ENCODE measurements around the gene DGCR8.

DGCR8 gene

DNA sequence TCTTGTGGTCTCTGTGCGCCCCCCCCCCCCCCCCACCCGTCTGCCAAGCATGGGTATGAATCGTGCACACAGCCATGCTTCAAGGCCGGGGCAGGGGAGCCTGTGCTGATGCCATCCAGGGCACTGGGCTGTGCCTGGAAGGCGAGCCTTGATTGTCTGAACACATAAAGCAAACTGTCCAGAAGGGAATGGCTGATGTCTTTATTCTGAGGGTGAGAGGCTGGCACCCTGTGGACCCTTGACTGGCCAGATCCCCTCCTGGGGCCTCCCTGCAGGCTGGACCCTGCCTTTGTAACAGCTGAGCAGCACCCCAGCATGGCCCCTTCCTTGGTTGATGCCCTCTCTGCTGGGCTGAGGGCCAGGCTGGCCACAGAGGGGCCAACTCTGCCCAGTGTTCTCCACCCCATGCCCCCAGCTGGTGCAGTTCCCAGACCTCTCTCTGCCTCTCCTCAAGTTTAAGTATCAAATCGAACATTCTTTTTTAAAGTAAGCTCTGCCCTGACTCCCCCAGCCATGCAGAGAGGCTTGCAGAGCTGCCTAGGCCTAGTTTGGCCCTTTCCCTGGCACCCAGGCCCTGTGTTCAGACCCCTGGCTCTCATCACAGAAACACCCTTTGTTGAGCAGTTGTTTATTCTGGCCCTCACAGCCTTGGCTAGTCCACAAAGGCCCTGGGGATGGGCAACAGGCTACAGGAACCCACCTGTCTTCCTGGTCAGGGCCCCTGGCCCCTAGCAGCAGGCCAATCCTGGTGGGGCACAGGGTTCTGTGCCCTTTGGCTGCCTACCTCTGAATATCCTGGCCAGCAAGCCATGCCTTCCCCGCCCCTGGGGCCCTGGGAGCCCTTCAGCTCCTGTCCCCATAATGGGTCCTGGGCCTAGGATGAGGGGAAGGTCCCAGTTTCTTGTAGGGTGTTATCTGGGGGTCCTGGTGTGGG is 31.9 kb downstream of the DGCR8 start:
- TF ChIP-seq, protein P1, sequence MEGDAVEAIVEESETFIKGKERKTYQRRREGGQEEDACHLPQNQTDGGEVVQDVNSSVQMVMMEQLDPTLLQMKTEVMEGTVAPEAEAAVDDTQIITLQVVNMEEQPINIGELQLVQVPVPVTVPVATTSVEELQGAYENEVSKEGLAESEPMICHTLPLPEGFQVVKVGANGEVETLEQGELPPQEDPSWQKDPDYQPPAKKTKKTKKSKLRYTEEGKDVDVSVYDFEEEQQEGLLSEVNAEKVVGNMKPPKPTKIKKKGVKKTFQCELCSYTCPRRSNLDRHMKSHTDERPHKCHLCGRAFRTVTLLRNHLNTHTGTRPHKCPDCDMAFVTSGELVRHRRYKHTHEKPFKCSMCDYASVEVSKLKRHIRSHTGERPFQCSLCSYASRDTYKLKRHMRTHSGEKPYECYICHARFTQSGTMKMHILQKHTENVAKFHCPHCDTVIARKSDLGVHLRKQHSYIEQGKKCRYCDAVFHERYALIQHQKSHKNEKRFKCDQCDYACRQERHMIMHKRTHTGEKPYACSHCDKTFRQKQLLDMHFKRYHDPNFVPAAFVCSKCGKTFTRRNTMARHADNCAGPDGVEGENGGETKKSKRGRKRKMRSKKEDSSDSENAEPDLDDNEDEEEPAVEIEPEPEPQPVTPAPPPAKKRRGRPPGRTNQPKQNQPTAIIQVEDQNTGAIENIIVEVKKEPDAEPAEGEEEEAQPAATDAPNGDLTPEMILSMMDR (conservative IDR thresholded peaks at IDR 0.05; ENCODE audit: low read depth, low read length) = no peak
- Histone ChIP-seq H2AFZ (ENCODE audit: low read depth) (no peak overlapping the region), H3K27me3 (ENCODE audit: insufficient read depth, low read depth) (no peaks in the 10 kb centered on the region), H3K27ac (peak overlapping the region; percentile 16; the same call in 1 of the 2 replicates), H3K79me2 (ENCODE audit: insufficient read depth, low read depth) (peaks cover 23% of the 10 kb centered on the region), H3K4me3 (IDR thresholded peaks at IDR 0.05; ENCODE audit: insufficient read depth, low read depth, low read length) (no peak overlapping the region), H4K20me1 (ENCODE audit: insufficient read depth) (no peaks in the 10 kb centered on the region), H3K4me1 (ENCODE audit: low read depth, poor library complexity, severe bottlenecking) (peaks cover 8% of the 10 kb centered on the region), H3K4me2 (no peak overlapping the region), H3K36me3 (ENCODE audit: insufficient read depth) (no peaks in the 10 kb centered on the region), H3K9ac (no peak overlapping the region; the same call in 1 of the 2 replicates)

DNA sequence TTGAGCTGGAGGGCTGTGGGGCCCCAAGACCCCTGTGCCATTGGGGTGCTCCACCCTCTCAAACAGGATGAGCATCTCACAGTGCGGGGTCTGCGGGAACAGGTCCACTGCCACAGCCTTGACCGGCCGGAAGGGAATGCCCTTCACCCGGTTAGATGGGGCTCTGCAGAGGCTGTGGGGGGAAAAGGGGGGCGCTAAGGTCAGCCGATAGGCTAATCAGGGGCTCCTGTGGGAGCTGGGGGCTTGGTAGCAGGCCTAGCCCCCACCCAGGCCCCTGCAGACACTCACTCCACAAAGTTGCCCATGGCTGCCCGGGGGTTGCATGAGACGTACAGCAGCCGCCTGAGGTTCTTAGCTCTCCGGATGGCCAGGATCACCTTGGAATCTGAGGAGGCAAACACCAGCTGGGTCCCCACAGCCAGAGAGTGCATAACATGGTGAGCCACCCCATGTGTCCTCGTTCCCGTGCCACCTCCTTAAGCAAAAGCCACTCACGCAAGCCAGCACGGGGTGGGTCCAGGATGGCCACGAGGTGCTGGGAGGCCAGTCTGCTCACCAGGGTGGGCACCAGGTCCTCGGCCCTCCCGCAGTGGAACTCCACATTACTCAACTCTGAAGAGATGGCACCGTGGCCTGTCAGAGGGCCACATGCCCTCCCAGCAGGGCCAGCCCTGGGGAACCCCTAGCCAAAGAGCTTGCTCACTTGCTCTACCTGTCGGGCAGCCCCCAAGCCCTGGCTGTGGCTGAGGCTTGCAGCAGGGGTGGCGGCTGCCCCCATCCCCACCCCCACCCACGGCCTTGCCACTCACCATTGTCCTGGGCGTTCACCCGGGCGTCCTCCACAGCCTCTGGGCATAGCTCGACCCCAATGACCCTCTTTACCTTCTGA is 32.8 kb downstream of the DGCR8 start:
- no peaks in the 10 kb centered on the region for H3K36me3 ChIP-seq (ENCODE audit: insufficient read depth)
- no peaks in the 10 kb centered on the region for H3K27me3 ChIP-seq (ENCODE audit: insufficient read depth, low read depth)
- no peak overlapping the region for H3K4me3 ChIP-seq (IDR thresholded peaks at IDR 0.05; ENCODE audit: insufficient read depth, low read depth, low read length)
- no peak overlapping the region for H2AFZ ChIP-seq (ENCODE audit: low read depth)
- H3K79me2 ChIP-seq (ENCODE audit: insufficient read depth, low read depth) = peaks cover 26% of the 10 kb centered on the region
- H4K20me1 ChIP-seq (ENCODE audit: insufficient read depth) = no peaks in the 10 kb centered on the region
- TF ChIP-seq, protein P1 (conservative IDR thresholded peaks at IDR 0.05; ENCODE audit: low read depth, low read length) = no peak
- peaks cover 8% of the 10 kb centered on the region for H3K4me1 ChIP-seq (ENCODE audit: low read depth, poor library complexity, severe bottlenecking)
- H3K27ac ChIP-seq = no peak overlapping the region; the same call in 1 of the 2 replicates
- no peak overlapping the region; the same call in 1 of the 2 replicates for H3K9ac ChIP-seq
- no peak overlapping the region for H3K4me2 ChIP-seq

DNA sequence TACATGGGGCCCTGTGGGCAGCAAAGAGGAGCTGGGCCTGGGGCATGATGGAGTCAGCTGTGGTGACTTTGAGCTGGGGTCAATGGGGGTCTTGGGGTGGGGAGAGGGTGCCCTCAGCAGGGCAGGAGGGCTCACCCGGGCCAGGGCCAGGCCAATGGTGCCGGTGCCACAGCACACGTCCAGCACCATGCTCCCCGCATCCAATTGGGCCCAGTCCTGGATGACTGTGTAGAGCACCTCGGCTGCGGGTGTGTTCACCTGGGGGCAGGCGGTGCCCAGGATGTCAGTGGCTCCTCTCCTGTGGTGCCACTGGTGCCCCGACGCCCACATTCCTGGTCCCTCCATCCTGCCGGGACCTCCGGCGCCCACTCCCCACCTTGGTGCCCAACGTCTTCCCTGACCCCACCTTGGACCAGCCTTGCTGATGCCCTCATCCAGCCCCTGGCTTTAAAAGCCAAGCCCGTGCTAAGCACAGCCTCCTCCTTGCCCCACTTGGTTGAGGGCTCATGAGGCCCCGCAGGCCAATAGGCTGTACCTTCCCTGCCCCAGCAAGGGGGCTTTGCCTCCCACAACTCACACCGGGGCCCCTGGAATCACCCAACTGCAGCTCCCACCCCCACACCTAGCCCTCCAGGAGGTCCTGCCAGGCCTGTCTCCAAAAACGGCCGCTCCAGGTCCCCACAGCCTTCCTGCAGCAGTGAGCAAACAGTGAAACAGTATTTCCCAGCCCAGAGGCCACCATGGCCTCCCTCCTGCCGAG is 33.7 kb downstream of the DGCR8 start:
- H3K27me3 ChIP-seq (ENCODE audit: insufficient read depth, low read depth) = no peaks in the 10 kb centered on the region
- H3K4me3 ChIP-seq (IDR thresholded peaks at IDR 0.05; ENCODE audit: insufficient read depth, low read depth, low read length) = no peak overlapping the region
- H3K27ac ChIP-seq = no peak overlapping the region
- no peak overlapping the region for H2AFZ ChIP-seq (ENCODE audit: low read depth)
- H3K9ac ChIP-seq = no peak overlapping the region
- H4K20me1 ChIP-seq (ENCODE audit: insufficient read depth) = no peaks in the 10 kb centered on the region
- peaks cover 34% of the 10 kb centered on the region for H3K79me2 ChIP-seq (ENCODE audit: insufficient read depth, low read depth)
- no peaks in the 10 kb centered on the region for H3K36me3 ChIP-seq (ENCODE audit: insufficient read depth)
- TF ChIP-seq, protein P1 (conservative IDR thresholded peaks at IDR 0.05; ENCODE audit: low read depth, low read length) = no peak
- peaks cover 9% of the 10 kb centered on the region for H3K4me1 ChIP-seq (ENCODE audit: low read depth, poor library complexity, severe bottlenecking)
- H3K4me2 ChIP-seq = no peak overlapping the region

All from KMS-11 (cell line).